KOPT-K1 (cell line): ENCODE measurements around the gene CIDEB.

Experiments used
- H3K27ac ChIP-seq: fragments of 200-600 bp; sonication (generic); 2 replicates; pipeline ENCODE4 v1.5.1; 2016; ENCODE audit warnings: antibody characterized with exemption, mild to moderate bottlenecking, low read depth, low read length; ENCODE audit not compliant: poor library complexity, severe bottlenecking
- H3K36me3 ChIP-seq: fragments of 200-600 bp; sonication (generic); 2 replicates; pipeline ENCODE4 v1.5.1; 2017; ENCODE audit warnings: antibody characterized with exemption, mild to moderate bottlenecking, low read length, moderate library complexity; ENCODE audit not compliant: insufficient read depth
- H3K9me3 ChIP-seq: fragments of 200-600 bp; sonication (generic); 2 replicates; pipeline ENCODE4 v1.5.1; 2017; ENCODE audit warnings: antibody characterized with exemption, low read length, mild to moderate bottlenecking; ENCODE audit not compliant: insufficient read depth, poor library complexity, severe bottlenecking

Gene CIDEB

GRCh38 chr14:24262821-24263733 lies 44.7 kb downstream of the CIDEB start, which contains the start of gene TGM1:
Gene TGM1, minus strand, starts transcription at chr14:24263177. Its CDS starts 825 bp downstream, at chr14:24262352.
- no peaks in the 10 kb centered on the region for H3K9me3 ChIP-seq
- H3K27ac ChIP-seq = no peak within 1 kb of the TSS
- peaks cover 21% of the 10 kb centered on the region; the same call in 1 of the 2 replicates for H3K36me3 ChIP-seq

- H3K9me3 ChIP-seq = no peaks in the 10 kb centered on the region
- H3K36me3 ChIP-seq = peaks cover 11% of the 10 kb centered on the region; the same call in 1 of the 2 replicates
- no peak overlapping the region for H3K27ac ChIP-seq
Observed at GRCh38 chr14:24261969-24262327, 45.8 kb downstream of the CIDEB start.

GRCh38 chr14:24261256-24261968 lies 46.4 kb downstream of the CIDEB start:
- peaks cover 6% of the 10 kb centered on the region; the same call in 1 of the 2 replicates for H3K36me3 ChIP-seq
- H3K9me3 ChIP-seq = no peaks in the 10 kb centered on the region
- no peak overlapping the region for H3K27ac ChIP-seq

- no peaks in the 10 kb centered on the region; the same call in 1 of the 2 replicates for H3K36me3 ChIP-seq
- H3K9me3 ChIP-seq = no peaks in the 10 kb centered on the region
- no peak overlapping the region for H3K27ac ChIP-seq
Observed at GRCh38 chr14:24260780-24261157, 47.0 kb downstream of the CIDEB start.

GRCh38 chr14:24260026-24260779 lies 47.6 kb downstream of the CIDEB start:
- Histone ChIP-seq H3K36me3 (no peaks in the 10 kb centered on the region), H3K27ac (no peak overlapping the region), H3K9me3 (no peaks in the 10 kb centered on the region)

- Histone ChIP-seq H3K36me3 (no peaks in the 10 kb centered on the region), H3K27ac (no peak overlapping the region), H3K9me3 (no peaks in the 10 kb centered on the region)
Observed at GRCh38 chr14:24259282-24260025, 48.3 kb downstream of the CIDEB start.

- H3K27ac ChIP-seq = no peak overlapping the region
- H3K36me3 ChIP-seq = no peaks in the 10 kb centered on the region
- no peaks in the 10 kb centered on the region for H3K9me3 ChIP-seq
Observed at GRCh38 chr14:24258548-24259265, 49.1 kb downstream of the CIDEB start.

- Histone ChIP-seq H3K27ac (no peak overlapping the region), H3K9me3 (no peaks in the 10 kb centered on the region), H3K36me3 (no peaks in the 10 kb centered on the region)
Observed at GRCh38 chr14:24258119-24258518, 49.7 kb downstream of the CIDEB start.

- Histone ChIP-seq H3K9me3 (no peaks in the 10 kb centered on the region), H3K27ac (no peak overlapping the region), H3K36me3 (no peaks in the 10 kb centered on the region)
Observed at GRCh38 chr14:24256960-24257359, 50.8 kb downstream of the CIDEB start.

- H3K9me3 ChIP-seq = no peaks in the 10 kb centered on the region
- H3K36me3 ChIP-seq = no peaks in the 10 kb centered on the region
- H3K27ac ChIP-seq = no peak overlapping the region
Observed at GRCh38 chr14:24255931-24256711, 51.7 kb downstream of the CIDEB start.

GRCh38 chr14:24255438-24255837 lies 52.3 kb downstream of the CIDEB start:
- Histone ChIP-seq H3K9me3 (no peaks in the 10 kb centered on the region), H3K36me3 (no peaks in the 10 kb centered on the region), H3K27ac (no peak overlapping the region)
